GM10847 (cell line): ENCODE results near the gene MFSD1.

ENCODE experiments used
- POLR2A ChIP-seq: IDR thresholded peaks from 2 replicates; pipeline ENCODE4 v1.6.1; 2011; ENCODE audit not compliant: insufficient read length; ENCODE audit errors: extremely low read depth

Gene MFSD1

DNA sequence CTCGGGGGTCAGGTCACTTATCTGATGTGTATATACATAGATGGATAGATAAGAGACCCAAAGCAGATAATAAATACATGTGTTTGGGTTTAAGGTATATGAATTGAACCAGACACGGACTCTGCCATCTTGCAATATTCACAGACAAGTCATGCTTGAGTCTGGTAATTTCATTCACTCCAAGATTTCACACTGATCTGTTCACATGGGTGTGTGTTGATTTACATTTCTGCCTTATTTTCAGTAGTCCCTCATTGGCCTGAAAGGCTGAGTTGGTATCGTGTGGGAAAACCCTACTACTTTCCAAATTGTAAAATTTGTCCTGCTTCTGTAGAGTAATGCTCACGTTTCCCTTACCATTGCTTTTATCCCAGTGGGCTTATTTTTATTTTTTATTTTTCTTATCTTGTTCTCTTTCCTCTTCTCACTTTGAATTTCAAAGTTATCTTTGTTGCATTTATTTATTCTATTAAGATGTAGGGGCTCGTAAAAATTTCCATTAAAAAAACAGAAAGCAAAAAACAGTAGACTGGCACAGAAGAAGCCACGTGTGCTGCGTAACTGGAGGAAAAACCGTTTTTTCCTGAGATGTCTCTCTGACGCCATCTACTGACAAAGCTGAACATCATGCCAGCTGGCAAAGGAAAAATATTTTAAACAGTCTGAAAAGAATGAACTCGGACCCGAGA is 10.8 kb upstream of the MFSD1 start:
- TF ChIP-seq POLR2A, result no peak

DNA sequence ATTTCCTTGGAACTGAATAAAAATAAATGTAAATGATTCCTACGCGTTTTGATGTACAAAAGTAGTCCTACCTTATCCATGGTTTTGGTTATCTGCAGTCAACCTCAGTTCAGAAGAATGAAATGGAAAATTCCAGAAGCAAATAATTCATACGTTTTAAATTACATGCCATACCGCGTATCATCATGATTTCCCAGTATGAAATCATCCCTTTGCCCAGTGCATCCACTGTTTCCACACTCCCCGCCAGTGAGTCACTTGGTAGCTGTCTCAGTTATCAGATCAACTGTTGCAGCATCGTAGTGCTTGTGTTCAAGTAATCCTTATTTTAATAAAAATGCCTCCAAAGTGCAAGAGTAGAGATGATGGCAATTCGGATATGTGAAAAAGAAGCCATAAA is 9.1 kb upstream of the MFSD1 start:
- TF ChIP-seq POLR2A, result no peak

DNA sequence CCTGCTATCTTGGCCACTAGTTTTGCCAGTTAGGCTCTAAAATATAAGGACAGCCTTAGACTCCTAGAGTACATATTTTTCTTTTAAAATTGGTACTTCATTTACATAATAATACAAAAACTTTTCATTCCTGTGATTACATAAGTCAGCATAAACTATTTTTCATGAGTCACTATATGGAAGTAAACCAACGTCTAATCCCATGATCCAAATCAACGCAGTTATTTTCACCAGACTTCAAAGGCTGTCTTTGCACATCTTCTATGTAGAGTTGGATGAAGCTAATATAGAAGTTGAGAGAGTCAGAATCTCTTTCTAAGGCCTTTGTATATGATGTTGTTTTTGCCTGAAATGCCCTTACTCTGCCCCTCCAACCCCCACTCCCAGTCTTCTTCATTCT is 7.6 kb upstream of the MFSD1 start:
- no peak for TF ChIP-seq POLR2A

DNA sequence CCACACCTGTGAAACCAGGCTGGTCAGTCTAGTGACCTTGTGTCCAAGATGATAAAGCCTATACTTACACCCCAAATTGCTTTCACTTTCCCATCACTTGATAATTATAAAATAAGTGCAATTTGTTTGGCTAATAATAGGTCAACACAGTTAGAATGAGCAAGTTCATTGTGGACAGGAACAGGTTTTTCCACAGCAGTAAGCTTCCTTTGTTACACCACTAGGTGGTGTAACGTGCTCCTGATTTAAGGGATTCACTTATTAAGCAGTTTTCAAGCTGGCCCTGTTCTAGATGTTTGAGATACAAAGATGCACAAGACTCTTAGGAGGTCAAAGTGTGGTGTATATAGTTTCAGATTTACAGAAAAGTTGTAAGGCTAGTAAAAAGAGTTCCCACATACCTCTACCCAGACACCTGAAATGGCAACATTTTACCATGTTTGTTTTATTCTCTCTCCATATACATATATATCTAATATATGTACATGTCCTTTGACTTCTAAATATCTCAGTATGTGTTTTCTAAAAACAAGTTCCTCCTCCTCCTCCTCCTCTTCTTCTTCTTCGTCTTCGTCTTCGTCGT is 6.8 kb upstream of the MFSD1 start:
- TF ChIP-seq POLR2A, result no peak

DNA sequence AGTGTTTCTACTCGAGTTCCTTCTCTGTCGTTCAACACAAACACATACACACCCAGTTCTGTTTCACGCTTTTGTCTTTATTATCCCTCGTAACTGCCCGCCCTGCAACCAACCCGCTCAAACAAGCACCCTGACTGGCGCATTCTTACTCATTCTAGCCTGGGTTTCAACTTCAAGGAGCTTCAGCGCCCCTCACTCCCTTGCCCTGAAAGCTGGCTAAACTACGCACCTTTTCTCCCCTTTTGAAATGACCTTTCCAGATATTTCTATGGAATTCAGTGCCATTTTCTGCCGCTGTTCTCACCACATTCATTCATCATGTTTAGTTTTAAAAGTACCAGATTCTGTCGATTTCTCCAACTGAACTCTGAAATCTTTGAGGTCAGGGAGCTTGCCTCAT is 653 bp upstream of the MFSD1 start:
- TF ChIP-seq POLR2A, result no peak

DNA sequence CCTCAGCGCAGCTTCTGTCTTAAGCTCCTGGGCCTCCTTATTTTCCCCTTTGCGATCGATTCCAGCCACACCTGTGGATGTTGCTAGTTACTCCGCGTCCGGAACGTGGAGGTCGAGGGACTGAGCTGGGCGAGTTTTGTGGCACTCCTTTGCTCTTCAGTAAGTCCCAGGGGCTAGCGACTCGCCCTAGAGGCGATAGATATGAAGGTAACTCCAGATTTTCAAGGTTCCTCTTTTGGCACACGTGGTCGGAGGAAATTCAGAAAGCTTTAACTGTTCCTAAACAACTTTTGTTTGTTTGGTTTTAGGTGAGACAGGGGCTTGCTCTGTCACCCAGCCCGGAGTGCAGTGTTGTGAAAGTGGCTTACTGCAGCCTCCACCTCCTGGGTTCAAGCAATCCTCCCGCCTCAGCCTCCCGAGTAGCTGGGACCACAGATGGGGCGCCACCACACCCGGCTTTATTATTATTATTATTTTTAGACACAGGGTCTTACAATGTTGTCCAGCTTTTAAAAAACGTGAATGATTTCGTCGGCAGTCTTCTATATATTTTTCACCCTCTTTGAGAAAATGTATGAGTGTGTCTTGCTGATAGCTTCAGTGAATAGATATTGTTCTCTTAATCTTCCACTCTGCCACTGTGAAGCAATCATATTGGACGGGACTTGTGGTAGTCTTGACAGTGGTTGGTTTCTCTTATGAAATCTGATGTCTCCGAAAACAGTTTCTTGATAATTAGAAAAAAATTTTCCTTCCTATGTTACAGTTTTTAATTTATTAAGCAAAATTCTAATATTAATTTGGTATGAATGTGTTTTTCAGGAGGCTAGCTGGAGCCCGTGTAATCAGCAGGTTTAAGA is 785 bp downstream of the MFSD1 start:
- no peak for TF ChIP-seq POLR2A

DNA sequence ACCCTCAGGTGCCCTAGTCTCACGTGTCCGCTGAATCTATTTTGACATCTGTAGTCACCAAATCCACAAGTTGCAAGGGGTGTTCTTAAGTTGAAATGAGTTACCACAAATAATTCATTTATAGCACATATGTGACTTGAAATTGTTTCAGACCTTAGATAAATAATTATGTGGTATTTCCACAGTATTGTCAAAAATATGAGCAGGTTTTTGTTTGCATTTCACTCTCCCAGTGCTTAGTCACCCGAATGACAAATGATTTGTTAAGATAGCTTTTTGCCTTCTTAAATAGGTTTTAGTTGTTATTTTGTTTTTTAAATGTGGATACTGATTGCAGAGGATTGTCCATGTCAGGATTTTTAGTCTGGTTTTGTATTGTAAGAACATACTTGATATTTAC is 2.6 kb downstream of the MFSD1 start:
- TF ChIP-seq POLR2A, result no peak

DNA sequence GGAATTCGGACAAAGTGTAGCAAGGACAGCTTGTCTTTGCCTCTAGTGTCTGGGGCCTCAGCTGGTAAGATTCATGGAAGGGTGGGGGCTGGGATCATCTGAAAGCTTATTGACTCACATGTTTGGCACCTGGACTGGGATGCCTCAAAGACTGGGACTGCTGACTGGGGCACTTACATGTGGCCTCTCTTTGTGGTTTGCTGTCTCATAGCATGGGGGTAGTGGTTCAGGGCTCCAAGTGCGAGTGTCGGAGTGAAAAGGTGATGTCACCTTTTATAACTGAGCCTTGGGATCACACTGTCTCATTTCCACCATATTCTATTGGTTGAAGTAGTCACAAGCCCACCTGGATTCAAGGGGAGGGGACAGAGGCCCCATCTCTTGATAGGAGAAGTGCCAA is 6.8 kb downstream of the MFSD1 start:
- no peak for TF ChIP-seq POLR2A

DNA sequence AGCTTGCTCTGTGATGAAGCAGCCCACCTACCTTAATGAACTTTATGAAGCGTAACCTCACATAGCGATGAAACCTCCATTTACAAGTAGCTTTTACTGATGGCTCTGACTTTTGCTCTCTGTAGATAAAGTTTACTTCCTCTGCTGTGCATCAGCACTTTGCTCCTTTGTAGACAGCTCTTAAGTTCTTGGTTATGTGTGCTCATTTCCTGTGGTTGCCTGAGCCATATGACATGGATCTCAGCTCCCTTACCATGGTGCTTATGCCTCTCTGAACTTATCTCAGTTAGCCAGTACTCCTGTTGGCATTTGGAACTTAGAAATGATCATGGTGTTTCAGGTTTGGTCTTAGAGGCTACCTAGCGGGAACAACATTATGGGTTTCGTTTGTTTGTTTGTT is 7.8 kb downstream of the MFSD1 start:
- no peak for TF ChIP-seq POLR2A

DNA sequence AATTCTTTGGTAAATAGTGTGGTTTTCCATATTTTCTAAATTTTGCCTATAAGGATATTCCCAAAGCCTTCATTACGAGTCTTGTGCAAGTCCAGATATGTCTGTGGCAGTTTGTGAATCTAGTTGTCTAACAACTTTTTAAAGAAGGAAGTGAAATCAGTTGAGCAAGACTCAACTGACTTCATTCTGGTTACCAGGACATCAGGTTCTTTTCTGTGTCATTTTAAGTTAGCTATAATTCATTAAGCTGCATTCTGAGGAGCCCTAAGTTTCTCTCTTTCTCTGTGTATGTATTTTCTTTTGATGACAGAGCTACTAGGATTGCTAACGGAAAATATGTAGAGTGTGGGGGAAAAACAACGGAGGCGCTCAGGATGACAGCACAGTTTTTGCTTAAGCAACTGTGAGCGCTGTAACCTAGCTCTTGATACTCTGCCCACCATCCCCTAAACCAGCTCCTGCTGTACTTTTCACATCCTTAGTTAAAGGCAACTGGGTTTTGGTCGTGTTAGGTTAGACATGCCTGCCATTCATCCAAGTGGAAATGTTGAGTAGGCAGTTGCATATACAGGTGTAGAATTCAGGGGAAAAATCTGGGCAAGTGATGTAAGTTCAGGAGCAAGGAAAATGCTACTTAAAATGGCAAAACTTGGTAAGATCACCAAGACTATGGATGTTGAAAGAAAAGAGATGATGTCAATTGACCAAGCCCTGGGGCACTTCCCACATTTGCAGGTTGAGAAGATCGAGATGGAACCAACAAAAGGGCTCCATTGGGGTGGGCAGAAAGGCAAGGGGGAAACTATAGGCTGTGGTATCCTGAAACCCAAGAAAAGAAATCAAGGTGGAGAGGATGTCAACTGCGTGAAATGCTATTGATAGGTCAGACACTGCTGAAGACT is 9.2 kb downstream of the MFSD1 start:
- no peak for TF ChIP-seq POLR2A

DNA sequence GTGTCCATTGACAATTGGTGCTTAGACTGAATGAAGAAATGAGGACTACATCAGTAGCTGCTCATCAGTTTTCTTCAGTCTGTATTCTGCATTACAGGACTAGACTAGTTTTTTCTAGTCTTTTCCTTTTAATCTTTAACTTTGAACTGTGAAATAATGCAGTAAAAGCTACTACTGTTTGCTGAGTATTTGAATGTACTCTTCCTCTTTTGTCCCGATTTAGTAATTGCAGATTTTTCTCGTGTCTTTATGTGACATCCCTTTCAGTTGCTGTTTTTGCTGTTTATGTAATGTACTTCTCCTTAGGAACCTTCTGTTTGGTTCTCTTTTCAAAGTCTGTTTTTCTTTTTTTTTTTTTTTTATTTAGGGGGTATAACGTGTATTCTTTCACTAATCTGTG is 17.4 kb downstream of the MFSD1 start:
- no peak for TF ChIP-seq POLR2A

DNA sequence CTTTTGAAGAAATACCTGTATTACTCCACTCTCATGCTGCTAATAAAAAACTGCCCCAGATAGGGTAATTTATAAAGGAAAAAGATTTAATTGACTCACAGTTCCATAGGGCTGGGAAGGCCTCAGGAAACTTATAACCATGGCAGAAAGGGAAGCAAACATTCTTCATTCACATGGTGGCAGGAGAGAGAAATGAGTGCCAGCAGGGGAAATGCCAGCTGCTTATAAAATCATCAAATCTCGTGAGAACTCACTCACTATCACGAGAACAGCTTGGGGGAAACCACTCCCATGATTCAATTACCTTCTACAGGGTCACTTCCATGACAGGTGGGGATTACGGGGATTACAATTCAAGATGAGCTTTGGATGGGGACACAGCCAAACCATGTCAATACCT is 18.7 kb downstream of the MFSD1 start:
- no peak for TF ChIP-seq POLR2A

DNA sequence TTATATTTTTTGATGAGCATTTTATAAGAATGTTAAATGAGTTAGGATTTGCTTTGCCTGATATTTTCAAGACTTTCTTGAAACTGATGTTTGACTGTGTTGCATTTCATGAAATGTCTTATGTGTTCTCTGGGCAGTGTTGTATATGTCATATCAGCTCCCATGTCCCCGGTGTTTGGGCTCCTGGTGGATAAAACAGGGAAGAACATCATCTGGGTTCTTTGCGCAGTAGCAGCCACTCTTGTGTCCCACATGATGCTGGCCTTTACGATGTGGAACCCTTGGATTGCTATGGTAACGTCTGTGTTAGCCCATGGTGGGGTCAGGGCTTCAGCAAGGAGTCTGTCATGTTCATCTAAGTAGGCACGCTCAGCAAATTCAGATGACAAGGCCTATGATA is 20.0 kb downstream of the MFSD1 start:
- TF ChIP-seq POLR2A, result no peak

DNA sequence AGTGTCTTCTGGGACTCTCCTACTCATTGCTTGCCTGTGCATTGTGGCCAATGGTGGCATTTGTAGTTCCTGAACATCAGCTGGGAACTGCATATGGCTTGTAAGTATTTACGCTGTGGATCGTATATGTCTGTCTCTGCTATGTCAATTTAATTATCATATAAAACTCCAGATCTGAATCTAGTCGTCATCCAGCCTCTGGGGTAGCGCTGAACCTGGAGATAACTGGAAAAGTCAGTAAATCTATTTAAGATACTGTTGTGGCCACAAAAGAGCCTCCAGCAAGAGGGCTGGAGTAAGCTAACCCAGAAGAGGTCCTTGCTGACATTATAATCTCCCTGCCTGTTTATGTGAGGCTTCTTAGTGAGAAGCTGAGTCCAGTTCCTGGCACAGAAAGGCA is 21.6 kb downstream of the MFSD1 start:
- no peak for TF ChIP-seq POLR2A

DNA sequence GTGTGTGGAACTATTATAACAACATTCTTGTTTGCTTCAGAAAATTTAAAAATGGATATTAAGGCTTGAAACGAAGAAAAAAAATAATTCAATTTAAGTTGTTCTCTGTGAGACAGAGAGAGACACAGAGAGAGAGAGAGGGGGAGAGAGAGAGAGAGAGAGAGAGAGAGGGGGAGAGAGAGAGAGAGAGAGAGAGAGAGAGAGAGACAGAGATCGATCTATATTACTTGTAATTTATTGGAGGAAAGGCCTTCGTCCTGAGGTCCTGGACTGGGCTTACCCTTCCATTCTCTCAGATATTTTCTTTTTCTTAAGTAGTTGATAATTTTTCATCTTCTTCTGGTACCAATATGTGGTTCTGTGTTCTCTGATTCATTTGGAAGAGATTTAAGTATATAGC is 25.9 kb downstream of the MFSD1 start:
- TF ChIP-seq POLR2A, result no peak
